Fibroblast of villous mesenchyme (primary cell): ENCODE measurements around the gene VMO1. TPM values are rescaled to one million over a fixed set of nuclear protein-coding genes. Genes with fewer than 3 reads are reported as not detected.

Experiments used
- DNase-seq: peaks from one replicate; pipeline ENCODE4 v3.0.0-alpha.2; 2010; ENCODE audit warnings: low read depth
- H3K4me3 ChIP-seq: 2 replicates; pipeline ENCODE4 v1.5.1; 2011; ENCODE audit warnings: low read depth, mild to moderate bottlenecking, low read length
- CTCF ChIP-seq: IDR thresholded peaks from 2 replicates; pipeline ENCODE4 v1.5.1; 2012; ENCODE audit warnings: low read depth, mild to moderate bottlenecking, low read length; ENCODE audit not compliant: insufficient read depth
- total RNA-seq: library from RNA; depleted of rRNA; stranded (reverse); fragments of >200 nt; gene quantifications from 2 replicates; pipeline ENCODE4 v1.2.3, GENCODE V29; 2012

Gene VMO1
- total RNA-seq, 1 donor = not detected

GRCh38 chr17:4748686-4749085, 37.5 kb downstream of the VMO1 start:
- DNase-seq = no peak
- H3K4me3 ChIP-seq = no peak overlapping the region
- TF ChIP-seq CTCF = no peak

- no peak for TF ChIP-seq CTCF
- no peak overlapping the region for H3K4me3 ChIP-seq
- DNase-seq = no peak
Measured at GRCh38 chr17:4747847-4748246, 38.3 kb downstream of the VMO1 start.

- H3K4me3 ChIP-seq = no peak overlapping the region
- no peak for TF ChIP-seq CTCF
- no peak for DNase-seq
Measured at GRCh38 chr17:4744999-4745969, 40.9 kb downstream of the VMO1 start.

GRCh38 chr17:4743898-4744297, 42.3 kb downstream of the VMO1 start:
- no peak overlapping the region for H3K4me3 ChIP-seq
- TF ChIP-seq CTCF = no peak
- no peak for DNase-seq

GRCh38 chr17:4743216-4743615, 42.9 kb downstream of the VMO1 start:
- H3K4me3 ChIP-seq = no peak overlapping the region
- TF ChIP-seq CTCF = no peak
- no peak for DNase-seq

- TF ChIP-seq CTCF = no peak
- DNase-seq = no peak
Measured at GRCh38 chr17:4742629-4743028, 43.5 kb downstream of the VMO1 start.

More at GRCh38 chr17:4742629-4743028, 43.5 kb downstream of the VMO1 start:
- H3K4me3 ChIP-seq = no peak overlapping the region
